Muscle of back (tissue), 11 donors: ENCODE measurements around the gene ING5. TPM values are rescaled to one million over a fixed set of nuclear protein-coding genes. Genes with fewer than 3 reads are reported as not detected.

ENCODE experiments used
- DNase-seq, 3 donors: peaks; one replicate each; pipeline versions ENCODE4 v3.0.0 to v3.0.0-alpha.2; 2013
- polyA plus RNA-seq, 10 donors: library from polyadenylated mRNA; unstranded; fragments of 120-200 nt; gene quantifications; one replicate each; pipeline ENCODE4 v1.2.1, GENCODE V29; 2013; ENCODE audit not compliant: insufficient read length in 10 of 10

The ING5 gene
- polyA plus RNA-seq, 10 donors, result 15.9 to 31.1 (median 21.5) TPM

DNA sequence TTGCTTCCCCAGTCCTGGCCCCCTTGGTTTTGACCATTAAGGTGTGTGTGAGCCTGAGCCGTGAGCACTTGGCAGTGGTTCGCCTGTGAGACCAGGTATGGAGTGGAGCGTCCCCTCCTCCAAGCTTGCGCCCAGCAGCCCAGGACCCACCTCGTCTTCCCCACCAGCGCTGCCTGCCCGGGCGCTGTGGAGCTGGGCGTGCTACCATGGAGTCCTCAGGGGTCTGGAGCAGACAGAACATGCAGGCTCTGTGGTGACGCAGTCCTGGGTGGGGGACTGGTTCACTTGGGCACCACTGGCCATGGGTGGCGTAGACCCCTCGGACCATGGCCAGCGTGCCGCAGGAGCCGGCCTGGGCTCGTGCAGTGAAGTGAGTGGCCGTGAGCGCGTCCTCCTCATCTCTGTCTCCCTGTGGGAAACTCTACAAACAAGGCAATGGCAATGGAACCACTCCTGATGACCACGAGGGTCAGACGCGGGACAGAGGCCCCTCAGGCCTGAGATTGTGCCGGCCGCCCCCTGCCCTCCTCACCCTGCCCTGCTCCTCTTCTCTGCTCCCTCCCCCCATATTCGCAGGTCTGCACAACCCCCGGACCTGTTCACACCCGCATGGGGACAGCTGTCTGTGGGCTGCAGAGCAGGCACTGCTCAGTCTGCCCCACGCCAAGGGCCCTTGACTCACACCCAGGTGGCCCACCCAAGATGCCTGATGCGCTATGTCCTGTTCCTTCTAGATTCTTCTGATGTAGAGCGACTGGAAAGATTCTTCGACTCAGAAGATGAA, 30.2 kb upstream of the ING5 start:
- DNase-seq, result no peak

DNA sequence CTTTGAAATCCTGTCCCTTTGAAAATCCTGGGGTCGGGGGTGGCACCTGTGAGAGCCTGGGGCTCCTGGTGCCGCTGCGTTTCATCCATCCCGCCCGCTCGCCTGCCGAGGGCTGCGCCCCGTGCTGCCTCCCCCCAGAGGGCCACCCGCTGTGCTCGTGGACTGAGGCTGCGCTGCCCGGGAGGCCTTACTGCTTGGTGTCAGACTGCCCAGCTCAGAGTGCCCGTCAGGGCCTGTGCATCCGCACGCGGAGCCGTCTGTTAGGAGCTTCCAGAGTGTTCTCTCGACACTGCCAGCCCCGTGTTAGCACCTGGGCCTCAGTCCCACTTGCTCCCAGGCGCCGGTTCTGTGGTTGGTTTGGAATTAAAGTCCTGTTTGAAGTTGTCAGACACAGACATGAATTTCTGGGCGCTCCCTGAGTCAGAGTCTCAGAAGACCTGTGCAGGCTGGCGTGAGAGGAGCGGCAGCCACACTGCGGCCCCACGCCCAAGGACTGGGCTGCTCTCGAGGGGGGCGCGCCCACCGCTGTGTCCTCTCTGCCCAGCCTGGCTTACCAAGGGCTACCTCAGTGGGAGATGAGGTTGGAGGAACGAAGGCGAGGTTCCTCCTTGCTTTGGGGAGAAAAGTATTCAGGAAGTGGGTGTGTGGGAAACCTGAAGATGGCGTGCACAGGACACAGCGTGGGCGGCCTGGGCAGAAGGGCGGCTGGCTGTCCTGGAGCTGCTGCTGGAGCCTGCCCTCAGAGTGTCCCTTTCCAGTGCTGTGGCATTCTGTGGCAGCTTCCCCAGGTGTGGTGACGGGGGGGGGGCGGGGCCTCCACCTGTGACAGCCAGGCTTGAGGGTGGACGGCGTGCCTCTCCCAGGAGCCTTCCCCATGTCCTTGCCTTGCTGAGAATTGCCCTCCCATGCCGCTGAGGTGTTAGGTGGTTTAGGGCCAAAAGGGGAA, 29.3 kb upstream of the ING5 start:
- no peak for DNase-seq

DNA sequence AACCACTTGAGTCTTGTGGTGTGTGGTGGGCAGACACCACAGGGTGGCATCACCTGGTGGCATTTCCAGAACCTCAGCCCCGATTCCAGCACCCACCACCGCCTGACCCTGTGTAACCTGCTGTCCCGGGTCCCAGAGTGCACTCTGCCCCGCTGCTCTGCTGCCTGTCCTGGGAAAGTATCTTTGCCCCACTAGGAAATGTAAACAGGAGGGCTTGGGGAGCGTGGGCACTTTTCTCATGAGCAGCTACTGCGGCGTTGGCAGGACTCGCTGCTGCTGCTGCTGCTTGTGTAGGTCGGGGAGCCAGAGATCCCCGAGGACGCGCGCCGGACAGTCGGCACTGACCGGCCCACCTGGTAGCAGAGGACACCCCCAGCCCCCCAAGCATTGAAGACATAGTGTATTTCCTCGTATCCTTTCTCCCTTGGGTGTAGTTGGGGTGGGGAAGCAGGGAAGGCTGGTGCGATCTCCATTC, 28.6 kb upstream of the ING5 start:
- DNase-seq, result no peak

DNA sequence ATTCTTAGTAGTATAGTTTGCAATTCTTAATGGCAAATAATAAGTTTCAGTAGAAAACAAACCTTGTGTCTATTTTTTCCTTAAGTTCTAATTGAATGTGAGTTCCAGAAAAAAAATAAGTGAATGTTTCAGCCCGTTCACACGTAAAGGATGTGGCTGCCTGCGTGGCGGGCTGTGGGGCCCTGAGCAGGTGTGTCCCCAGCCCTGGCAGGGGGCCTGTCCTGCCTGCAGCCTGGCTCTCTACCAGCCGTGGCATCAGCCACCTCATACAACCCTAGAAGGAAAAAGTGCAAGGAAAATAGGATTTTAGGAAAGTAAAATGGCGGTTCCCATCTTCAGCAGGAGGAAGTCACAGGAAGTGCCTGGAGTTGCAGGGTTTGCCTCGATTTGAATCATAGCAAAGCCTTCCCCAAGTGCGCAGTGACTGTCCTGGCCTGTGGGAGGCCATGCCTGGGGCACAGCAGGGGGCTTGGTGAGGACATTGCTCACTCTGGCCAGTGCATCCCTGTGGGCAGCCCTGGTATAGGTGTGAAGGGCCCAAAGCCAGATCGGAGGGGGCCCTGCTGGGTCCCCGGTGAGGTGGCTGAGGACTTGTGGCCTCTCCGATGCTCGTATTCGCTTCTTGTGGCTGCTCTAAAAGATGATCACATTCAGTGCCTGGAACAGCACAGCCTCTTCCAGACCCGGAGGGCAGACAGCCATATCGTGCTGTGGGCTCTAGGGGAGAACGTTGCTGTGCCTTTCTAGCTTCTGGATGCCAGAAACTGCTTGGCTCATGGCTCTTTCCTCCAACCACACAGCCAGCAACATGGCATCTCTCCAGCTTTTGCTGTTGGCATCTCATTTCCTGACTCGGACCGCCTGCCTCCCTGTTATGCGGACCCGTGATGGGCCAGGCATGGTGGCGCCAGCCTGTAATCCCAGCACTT, 27.8 kb upstream of the ING5 start:
- DNase-seq, result no peak

DNA sequence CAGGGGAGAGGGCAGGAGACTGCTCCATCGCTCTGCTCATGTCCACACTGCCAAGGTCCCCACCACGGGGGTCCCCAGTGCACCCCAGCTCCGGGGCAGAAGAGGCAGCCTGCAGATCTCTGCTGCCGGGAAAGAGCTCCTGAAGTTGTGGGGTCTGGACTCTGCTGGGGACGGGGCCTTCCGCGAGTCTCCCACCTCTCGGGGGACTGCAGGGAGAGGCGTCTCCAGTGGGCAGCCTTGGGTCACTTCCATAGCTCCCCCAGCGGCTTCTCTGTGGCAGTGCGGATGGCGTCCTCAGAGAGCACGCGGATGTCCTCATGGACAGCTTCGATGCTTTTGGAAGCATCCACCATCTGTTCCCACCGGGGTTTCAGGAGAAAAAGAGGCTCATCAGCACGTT, 26.0 kb upstream of the ING5 start:
- DNase-seq, result no peak

DNA sequence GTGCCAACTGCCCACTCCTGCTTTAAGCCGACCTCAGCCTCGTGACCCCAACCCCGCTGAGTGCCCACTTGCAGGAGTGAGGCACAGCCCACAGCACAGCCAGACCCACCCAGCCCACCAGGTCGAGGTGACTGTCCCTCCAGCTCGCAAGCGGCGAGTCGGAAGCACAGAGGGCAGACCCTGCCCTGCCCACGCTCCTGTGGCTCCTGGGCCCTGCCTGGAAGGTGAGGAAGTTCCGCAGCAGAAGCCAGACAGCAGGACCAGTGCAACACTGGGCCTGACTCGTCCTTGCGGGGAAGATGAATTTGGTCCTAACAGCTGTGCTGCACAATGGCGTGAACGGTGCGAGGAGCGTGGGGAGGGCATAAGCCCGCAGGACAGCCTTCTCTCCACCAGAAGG, 25.2 kb upstream of the ING5 start:
- no peak for DNase-seq

DNA sequence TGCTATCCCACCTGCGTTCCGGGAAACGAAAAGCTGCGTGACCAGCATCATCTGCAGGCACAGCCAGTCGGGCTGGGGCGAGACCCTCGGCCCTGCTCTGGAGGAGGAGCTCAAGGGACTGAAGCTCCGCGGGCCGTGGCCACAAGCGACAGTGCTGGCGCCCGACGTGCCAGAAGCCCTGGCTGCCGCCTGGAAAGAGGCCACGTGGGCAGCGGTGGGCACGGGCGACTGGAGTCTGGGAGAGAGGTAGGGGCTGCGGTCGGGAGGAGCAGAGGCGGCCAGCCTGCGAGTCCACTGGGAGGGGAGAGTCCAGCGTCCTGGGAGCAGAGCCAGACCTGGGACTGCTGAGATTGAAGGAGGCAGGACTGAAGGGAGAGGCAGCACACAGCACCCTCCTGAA, 24.4 kb upstream of the ING5 start:
- no peak for DNase-seq

DNA sequence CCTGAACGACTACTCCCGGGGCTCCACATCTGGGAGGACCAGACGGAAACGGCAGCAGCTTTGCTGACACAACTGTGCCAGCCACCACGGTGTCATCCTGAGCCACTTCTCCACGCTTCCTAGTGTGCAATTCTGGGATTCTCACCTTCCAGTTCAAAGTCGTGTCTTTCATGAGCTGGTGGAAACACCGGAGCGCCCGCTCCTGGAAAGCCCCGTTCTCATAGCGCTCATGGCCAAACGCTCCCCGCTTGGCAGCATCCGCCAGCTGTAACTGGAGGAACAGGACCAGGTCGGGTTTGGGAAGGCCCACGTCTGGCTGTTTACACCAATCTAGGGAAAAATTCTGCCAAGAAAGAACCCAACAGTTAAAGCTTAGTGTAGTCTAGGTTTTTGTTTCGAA, 23.5 kb upstream of the ING5 start:
- no peak for DNase-seq

DNA sequence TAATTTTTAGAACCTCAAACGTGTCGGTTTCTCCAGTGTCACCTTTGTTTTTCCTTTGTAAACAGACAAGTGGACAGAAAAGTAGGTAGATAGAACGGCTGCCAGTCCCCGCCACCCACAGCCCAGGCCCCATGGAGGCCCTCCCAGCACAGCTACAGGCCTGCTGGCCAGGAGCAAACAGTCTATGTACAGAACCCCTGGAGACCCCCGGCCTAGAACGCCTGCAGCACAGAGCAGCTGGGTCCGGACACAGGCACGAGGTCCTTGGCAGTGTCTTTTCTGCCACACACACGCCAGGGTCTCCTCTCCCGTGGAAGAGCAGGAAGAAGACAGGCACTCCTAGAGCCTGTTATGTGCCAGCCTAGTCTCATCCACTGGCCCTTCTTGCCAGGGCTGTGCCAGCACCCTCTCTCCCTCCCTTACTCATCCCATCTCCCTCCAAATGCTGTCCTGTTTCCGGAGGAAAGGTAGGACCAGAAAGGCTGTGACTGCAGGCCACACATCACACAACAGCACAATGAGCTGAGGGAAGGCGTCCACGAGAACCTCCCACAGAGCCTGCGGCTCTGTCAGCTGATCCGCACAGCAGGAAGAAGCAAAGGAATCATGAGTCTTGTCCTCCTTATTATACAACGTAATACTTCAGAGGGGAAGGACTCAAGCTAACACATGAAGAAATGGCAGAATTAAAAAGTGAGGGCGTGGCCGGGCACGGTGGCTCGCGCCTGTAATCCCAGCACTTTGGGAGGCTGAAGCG, 22.9 kb upstream of the ING5 start:
- DNase-seq, result no peak

DNA sequence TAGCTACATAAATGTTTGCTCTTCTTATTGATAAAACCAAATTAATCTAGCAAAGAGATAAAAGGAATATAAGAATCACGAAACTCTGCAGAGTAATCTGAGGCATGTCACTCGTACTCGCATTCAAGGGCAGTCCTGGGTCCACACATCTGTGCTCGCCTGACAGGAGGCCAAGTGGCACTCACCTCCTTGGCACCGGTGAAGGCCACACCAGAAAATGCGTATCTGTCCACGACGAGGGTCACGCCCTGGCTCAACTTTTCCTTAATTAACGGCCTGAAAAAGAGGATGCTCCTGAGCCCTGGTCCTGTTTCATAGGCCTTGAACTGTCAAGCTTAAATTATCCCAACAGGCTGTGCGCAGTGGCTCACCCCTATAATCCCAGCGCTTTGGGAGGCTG, 21.8 kb upstream of the ING5 start:
- no peak for DNase-seq

DNA sequence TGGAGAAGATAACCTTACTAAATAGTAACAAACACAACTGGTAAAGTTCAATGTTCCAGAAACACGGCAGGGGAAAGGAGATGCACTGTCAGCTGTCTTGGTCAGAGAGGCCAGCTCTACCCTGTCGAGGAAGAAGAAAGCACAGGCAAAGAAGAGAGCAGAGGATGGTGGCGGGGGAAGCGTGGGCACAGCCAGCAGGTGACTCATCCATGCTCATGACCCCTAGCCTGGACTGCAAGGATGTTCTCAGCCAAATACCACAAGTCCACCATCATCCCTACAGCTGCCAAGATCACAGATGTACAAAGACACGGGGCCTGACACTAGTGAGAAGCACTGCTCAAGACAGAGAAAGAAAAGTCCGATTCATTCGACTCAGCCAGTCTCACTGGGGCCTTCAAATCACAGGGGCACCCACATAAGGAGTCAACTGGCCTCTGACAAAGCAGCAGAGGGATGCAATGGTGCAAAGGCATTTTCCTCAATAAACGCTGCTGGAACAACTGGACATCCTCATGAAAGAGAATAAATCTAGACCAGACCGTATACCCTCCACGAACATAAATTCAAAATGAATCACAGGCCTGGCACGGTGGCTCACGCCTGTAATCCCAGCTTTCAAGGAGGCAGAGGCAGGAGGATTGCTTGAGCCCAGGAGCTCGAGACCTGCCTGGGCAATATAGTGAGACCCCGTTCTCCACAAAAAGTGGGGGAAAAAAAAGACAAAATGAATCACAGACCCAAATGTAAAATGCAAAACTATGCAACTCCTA, 20.8 kb upstream of the ING5 start:
- DNase-seq, result peak in 1 of 3 donors; percentile 43

DNA sequence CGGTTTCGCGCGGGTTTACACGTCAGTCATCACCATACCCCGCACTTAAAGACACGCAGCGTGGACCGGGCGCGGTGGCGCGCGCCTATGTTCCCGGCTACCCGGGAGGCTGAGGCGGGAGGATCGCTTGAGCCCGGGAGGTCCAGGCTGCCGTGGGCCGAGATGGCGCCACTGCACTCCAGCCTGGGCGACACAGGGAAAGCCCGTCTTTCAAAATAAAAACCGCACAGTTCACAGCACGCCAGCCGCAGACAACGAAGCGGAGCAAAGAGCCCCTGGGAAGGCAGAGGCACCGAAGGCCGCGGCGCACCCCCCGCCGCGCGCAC, 15.6 kb upstream of the ING5 start:
- DNase-seq, result no peak

DNA sequence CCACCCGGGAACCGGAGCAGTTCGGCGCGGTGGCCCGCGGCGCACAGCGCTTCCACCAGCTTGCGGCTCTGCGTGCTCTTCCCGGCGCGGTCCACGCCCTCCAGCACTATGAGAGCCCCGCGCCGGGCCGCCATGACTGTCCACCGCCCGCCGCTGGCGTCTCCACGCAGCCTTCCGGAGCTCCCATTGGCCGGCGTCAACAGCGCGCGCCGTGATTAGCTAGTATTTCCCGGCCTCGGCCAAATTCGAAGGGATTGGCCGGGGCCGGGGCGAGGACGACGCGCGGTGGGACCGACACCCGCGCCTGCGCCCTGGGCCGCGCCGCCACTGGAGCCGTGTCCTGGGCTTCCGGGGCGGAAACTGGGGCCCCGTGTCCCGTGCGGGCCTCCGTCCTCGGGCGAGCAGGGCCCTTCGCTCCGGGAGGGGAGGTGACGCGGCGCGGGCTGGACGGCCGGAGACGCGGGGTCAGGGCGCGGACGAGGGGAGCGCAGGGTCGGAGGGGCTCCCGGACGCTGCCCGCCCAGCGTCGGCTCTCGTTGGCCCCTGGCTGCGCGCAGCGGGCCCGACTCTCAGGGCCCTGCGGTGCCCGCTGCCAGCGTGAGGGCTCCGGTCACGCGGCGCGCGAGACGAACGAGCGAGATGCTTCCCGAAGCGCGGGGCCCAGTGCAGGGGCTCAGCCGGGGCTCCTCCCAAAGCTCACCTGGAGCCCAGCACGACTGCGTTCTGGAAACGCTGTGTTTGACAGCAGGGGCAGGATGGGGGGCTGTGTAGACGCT, 15.0 kb upstream of the ING5 start, which contains the start of gene DTYMK:
TSS of gene DTYMK (minus strand) at position 166 of the 776 bp plus-strand sequence. CDS start at position 134, 32 bp downstream.
- peak; percentile 97 to 99 (median 97) for DNase-seq

DNA sequence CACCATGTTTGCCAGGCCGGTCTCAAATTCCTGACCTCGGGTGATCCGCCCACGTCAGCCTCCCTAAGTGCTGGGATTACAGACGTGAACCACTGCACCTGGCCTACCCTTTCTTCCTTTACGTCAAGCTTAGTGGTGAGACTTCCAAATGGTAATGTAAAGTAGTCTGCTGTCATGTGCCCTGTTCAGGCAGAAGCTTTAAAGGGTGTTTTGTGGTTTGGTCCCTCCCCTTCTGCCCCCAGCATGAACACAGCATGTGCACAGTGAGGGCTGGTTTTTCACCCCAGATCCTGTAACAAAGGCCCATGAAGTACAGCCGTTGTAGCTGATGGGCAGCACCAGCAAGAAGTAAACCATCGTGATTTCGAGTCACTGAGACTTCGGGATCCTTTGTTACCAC, 12.5 kb upstream of the ING5 start:
- DNase-seq, result no peak

DNA sequence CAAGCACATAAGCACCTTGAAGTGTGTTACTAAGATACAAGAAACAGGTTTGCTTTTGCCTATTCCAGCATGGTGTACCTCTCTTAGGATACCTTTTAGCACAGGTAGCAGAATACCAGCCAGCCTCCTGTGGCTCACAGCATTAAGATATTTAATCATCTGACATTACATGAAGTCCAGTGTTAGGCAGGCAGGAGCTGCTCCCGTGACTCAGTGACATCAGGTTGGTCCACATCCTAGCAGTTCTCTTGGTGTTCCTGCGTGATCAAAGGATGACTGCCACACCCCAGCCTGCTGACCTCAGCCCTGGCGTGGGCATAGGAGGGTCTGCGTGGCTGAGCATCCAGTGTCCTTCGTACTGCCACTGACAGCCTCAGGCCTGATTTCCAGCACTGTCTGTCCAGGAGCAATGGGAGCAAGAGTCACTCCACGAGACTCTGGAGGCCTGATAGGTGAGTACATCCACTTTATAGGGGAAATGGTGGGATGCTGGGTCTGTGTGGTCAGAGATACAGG, 11.6 kb upstream of the ING5 start:
- DNase-seq, result no peak

DNA sequence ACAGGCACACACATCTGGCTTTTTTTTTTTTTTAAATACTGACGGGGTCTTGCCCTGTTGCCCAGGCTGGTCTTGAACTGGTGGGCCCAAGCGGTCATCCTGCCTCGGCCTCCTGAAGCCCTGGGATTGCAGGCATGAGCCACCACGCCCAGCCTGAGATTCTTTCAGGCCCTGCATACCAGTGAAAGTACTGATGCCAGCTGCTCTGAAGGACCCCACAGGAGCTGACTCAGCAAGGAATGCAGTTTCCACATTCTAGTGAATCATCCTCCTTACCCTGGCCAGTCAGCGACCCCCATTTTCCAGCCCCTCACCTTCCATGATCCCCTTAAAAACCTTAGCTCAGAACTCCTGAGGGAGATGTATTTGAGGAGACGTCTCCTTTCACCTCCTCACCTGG, 9.4 kb upstream of the ING5 start:
- DNase-seq, result peak in 1 of 3 donors; percentile 38

DNA sequence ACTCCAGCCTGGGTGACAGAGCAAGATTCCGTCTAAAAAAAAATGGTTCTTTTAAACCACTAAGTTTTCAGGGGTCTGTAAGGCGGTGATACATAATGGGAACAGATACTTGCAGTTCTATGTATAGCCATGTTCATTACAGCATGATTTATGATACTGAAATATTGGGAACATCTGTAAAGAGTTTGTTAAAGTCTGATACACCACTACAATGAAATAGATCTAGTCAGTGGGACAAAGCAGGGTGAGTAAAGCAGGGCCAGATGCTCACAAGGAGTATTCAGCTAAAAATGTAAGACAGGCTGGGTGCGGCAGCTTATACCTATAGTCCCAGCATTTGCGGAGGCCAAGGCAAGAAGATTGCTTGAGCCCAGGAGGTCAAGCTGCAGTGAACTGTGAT, 6.2 kb upstream of the ING5 start:
- DNase-seq, result no peak

DNA sequence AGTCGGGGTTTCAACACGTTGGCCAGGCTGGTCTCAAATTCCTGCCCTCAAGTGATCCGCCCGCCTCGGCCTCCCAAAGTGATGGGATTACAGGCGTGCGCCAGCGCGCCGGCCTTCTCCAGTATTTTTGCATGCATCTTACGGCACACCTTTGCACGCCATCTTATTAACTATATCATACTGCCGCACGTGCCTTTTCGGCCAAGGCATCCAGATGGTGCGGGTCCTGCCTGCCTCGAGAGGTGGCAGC, 765 bp upstream of the ING5 start:
- no peak for DNase-seq
